Transverse colon (tissue), 4 donors: ENCODE data around the gene ABHD5. TPM values are rescaled to one million over a fixed set of nuclear protein-coding genes. Genes with fewer than 3 reads are reported as not detected.

Source experiments
- DNase-seq: peaks from one replicate; pipeline ENCODE4 v3.0.0-alpha.2; 2019
- H3K27ac ChIP-seq, 4 donors: fragments of 200-600 bp; sonication (generic); 2 replicates each; pipeline ENCODE4 v1.5.1; 2016 to 2018; ENCODE audit warnings: inconsistent platforms in 4 of 4
- H3K27me3 ChIP-seq: fragments of 200-600 bp; sonication (generic); 2 replicates; pipeline ENCODE4 v1.5.1; 2017; ENCODE audit warnings: inconsistent platforms
- H3K36me3 ChIP-seq, 4 donors: fragments of 200-600 bp; sonication (generic); 2 replicates each; pipeline ENCODE4 v1.5.1; 2017 to 2019; ENCODE audit warnings: inconsistent platforms in 4 of 4
- H3K4me1 ChIP-seq, 4 donors: fragments of 200-600 bp; sonication (generic); 2 replicates each; pipeline ENCODE4 v1.5.1; 2017 to 2020; ENCODE audit warnings: inconsistent platforms in 4 of 4
- H3K4me3 ChIP-seq, 4 donors: fragments of 200-600 bp; sonication (generic); 1 replicate in 1 of 4; 2 replicates in 3 of 4; pipeline versions ENCODE4 v1.5.1 to v1.6.1; 2017 to 2019; ENCODE audit warnings: inconsistent platforms in 4 of 4
- H3K9me3 ChIP-seq, 2 donors: fragments of 200-600 bp; sonication (generic); 2 replicates each; pipeline ENCODE4 v1.5.1; 2017 to 2019; ENCODE audit warnings: inconsistent platforms in 2 of 2
- EP300 ChIP-seq: sonication (generic); formaldehyde crosslinking; IDR thresholded peaks from one replicate; pipeline ENCODE4 v1.6.1; 2017; ENCODE audit warnings: antibody characterized with exemption, low read depth
- POLR2A ChIP-seq: fragments of 450-650 bp; IDR thresholded peaks from one replicate; pipeline ENCODE4 v1.6.1; 2016; ENCODE audit warnings: antibody characterized with exemption, mild to moderate bottlenecking, moderate library complexity
- POLR2AphosphoS5 ChIP-seq, 3 donors: sonication (generic); formaldehyde crosslinking; IDR thresholded peaks; one replicate each; pipeline ENCODE4 v1.6.1; 2016; ENCODE audit warnings: antibody characterized with exemption in 3 of 3
- WGBS, 2 donors: methylation state at CpG; one replicate each; pipeline ENCODE4 v1.1.5; 2018; ENCODE audit warnings: low coverage in 1 of 2; 5-methylcytosine and 5-hydroxymethylcytosine counted together
- in situ Hi-C, 4 donors: fragments of 200-750 bp; cut with MboI; loops; one replicate each; pipeline versions ENCODE4 v1.15.0 to v1.15.1; 2017; ENCODE audit warnings: low sequenced_read_pairs in 3 of 4, low pct_ligation_motif_present in 1 of 4, low pct_unique_long_range_greater_than_20kb in 1 of 4
- intact Hi-C: fragments of 100-400 bp; cut with DNase I; formaldehyde crosslinking; loops from one replicate; pipeline ENCODE4 v1.15.1; 2023; ENCODE audit warnings: low total_unique reads
- total RNA-seq, 4 donors: library from RNA; depleted of rRNA; stranded (reverse); fragments of >200 nt; gene quantifications; one replicate each; pipeline ENCODE4 v1.1.0, GENCODE V29; 2016
- TF ChIP-seq, protein P1 (sequence below), 5 experiments: fragments of 200-600 bp in 3 of 5; fragments of 450-650 bp in 2 of 5; sonication (generic) in 3 of 5; IDR thresholded peaks; 1 replicate in 2 of 5; 2 replicates in 3 of 5; pipeline ENCODE4 v1.5.1; 2016 to 2017; ENCODE audit warnings: antibody characterized with exemption in 5 of 5, inconsistent platforms in 3 of 5, mild to moderate bottlenecking in 2 of 5, moderate library complexity in 1 of 5

Gene ABHD5
- total RNA-seq, 4 donors from 2014 or later: 36.2 to 304 (median 48.0) TPM

DNA sequence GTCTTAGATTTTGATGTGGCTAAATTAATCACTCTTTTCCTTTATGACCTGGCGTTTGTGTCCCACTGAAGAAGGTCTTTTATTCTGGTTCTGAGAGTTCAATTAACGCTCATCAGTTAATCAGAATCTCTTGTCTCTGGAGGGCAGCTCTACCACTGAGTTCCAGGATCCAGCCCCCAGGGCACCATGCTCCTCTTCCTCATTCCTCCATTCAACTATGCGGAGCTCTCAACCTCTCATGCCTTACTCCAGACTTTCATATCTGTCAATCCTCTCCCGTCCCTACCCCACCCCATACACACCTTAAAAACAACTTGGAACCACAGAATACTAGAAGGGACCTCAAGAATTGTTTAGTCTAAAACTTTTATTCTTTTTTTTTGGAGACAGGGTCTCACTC lies 4.8 kb upstream of the ABHD5 start:
- TF ChIP-seq POLR2AphosphoS5 (IDR thresholded peaks at IDR 0.05) (no peak), POLR2A (no peak), EP300 (no peak)
- TF ChIP-seq, protein P1, sequence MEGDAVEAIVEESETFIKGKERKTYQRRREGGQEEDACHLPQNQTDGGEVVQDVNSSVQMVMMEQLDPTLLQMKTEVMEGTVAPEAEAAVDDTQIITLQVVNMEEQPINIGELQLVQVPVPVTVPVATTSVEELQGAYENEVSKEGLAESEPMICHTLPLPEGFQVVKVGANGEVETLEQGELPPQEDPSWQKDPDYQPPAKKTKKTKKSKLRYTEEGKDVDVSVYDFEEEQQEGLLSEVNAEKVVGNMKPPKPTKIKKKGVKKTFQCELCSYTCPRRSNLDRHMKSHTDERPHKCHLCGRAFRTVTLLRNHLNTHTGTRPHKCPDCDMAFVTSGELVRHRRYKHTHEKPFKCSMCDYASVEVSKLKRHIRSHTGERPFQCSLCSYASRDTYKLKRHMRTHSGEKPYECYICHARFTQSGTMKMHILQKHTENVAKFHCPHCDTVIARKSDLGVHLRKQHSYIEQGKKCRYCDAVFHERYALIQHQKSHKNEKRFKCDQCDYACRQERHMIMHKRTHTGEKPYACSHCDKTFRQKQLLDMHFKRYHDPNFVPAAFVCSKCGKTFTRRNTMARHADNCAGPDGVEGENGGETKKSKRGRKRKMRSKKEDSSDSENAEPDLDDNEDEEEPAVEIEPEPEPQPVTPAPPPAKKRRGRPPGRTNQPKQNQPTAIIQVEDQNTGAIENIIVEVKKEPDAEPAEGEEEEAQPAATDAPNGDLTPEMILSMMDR (IDR thresholded peaks at IDR 0.05): no peak
- no peak for DNase-seq
- 85 to 86% methylated on average over 4 of the region's 4 CpGs for WGBS, 2 donors
- Histone ChIP-seq H3K9me3 (no peaks in the 10 kb centered on the region), H3K4me1 (peaks cover 0 to 15% (median 3%) of the 10 kb centered on the region in 4 donors), H3K4me3 (no peak overlapping the region), H3K36me3 (no peaks in the 10 kb centered on the region), H3K27ac (no peak overlapping the region), H3K27me3 (no peaks in the 10 kb centered on the region)
- intact Hi-C loops: no loop called here
- in situ Hi-C loops: no loop called here

- no peaks in the 10 kb centered on the region for H3K9me3 ChIP-seq
These were observed 4.4 kb upstream of the ABHD5 start for GRCh38 chr3:43686333-43686699.

GRCh38 chr3:43686700-43687498 lies 3.8 kb upstream of the ABHD5 start:
- no peak overlapping the region for H3K4me3 ChIP-seq
- TF ChIP-seq POLR2A (no peak), POLR2AphosphoS5 (IDR thresholded peaks at IDR 0.05) (no peak), EP300 (no peak)
- TF ChIP-seq, protein P1 (IDR thresholded peaks at IDR 0.05): no peak
- H3K27ac ChIP-seq: no peak overlapping the region
- intact Hi-C loops (no loop called here), in situ Hi-C loops (no loop called here)
- no peaks in the 10 kb centered on the region for H3K36me3 ChIP-seq
- DNase-seq: no peak
- no peaks in the 10 kb centered on the region for H3K9me3 ChIP-seq
- no peaks in the 10 kb centered on the region for H3K27me3 ChIP-seq
- peaks cover 3 to 19% (median 7%) of the 10 kb centered on the region in 4 donors for H3K4me1 ChIP-seq
- 68 to 100% methylated on average over 2 of the region's 2 CpGs for WGBS, 2 donors

More at GRCh38 chr3:43686333-43686699, 4.4 kb upstream of the ABHD5 start:
- WGBS, 2 donors: 83 to 93% methylated on average over 1 to 4 of the region's 4 CpGs
- no peak for DNase-seq
- in situ Hi-C loops: no loop called here
- Histone ChIP-seq H3K4me1 (peaks cover 0 to 15% (median 3%) of the 10 kb centered on the region in 4 donors), H3K27me3 (no peaks in the 10 kb centered on the region), H3K4me3 (no peak overlapping the region), H3K36me3 (no peaks in the 10 kb centered on the region), H3K27ac (no peak overlapping the region)
- TF ChIP-seq, protein P1 (IDR thresholded peaks at IDR 0.05): no peak
- TF ChIP-seq EP300: no peak
- no peak for TF ChIP-seq POLR2AphosphoS5 (IDR thresholded peaks at IDR 0.05)
- TF ChIP-seq POLR2A: no peak
- intact Hi-C loops: no loop called here

DNA sequence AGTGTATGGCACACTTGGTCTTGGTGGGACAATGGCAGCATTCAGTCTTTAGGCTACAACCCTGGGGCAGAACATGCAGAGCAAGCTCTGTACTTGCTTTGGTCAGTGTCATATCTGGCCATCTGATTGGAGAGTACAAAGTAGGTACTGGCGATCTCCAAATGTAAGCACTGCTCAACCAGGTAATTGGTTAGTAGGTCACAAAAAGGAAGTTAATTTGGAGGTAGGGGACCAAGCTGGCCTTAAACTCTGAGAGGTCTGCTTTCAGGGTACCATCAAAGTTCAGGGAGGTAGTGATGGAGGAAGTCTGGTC lies 3.3 kb upstream of the ABHD5 start:
- in situ Hi-C loops: no loop called here

More for the DNA sequence above, 3.3 kb upstream of the ABHD5 start:
- no peak for DNase-seq
- Histone ChIP-seq H3K36me3 (no peaks in the 10 kb centered on the region), H3K27me3 (no peaks in the 10 kb centered on the region), H3K4me3 (no peak overlapping the region), H3K9me3 (no peaks in the 10 kb centered on the region), H3K4me1 (peaks cover 5 to 25% (median 12%) of the 10 kb centered on the region in 4 donors), H3K27ac (no peak overlapping the region)
- 88 to 100% methylated on average over 1 of the region's 1 CpG for WGBS, 2 donors
- intact Hi-C loops: no loop called here
- TF ChIP-seq POLR2A: no peak
- TF ChIP-seq EP300: no peak
- no peak for TF ChIP-seq POLR2AphosphoS5 (IDR thresholded peaks at IDR 0.05)
- TF ChIP-seq, protein P1 (IDR thresholded peaks at IDR 0.05): no peak
